Left cardiac atrium (tissue), 4 donors: ENCODE measurements around the gene CCNI. TPM values are rescaled to one million over a fixed set of nuclear protein-coding genes. Genes with fewer than 3 reads are reported as not detected.
A peak's percentile ranks its signal among the peaks of the same experiment; 100 is the strongest.

ENCODE experiments used
- ATAC-seq, 2 donors: fragments of 200-7000 bp; cut with Tn5 transposase; one replicate each; pipeline ENCODE4 v1.9.1; 2020; ENCODE audit warnings: mild to moderate bottlenecking in 2 of 2, moderate library complexity in 2 of 2
- DNase-seq: peaks from one replicate; pipeline ENCODE4 v3.0.0-alpha.2; 2020
- intact Hi-C, 2 donors: fragments of 100-400 bp; cut with DNase I; formaldehyde crosslinking; loops; one replicate each; pipeline versions ENCODE4 v1.14.1 to v1.15.1; 2022 to 2023
- total RNA-seq, 2 donors: library from RNA; stranded (reverse); fragmentation: NEBNext Ultra II Directional; extraction: Animal tissue kit (Norgen Biotek cat#: 25700); gene quantifications; one replicate each; pipeline ENCODE4 v1.2.1, GENCODE V29; 2021
- donor health status: DM: no; HTN: yes; CAD: no.
- donor health status: DM: no; HTN: yes; CAD: no; lungs with severe emphysema.
- donor health status: DM: yes; HTN: yes; CAD: no.
- donor health status: Dilated cardiomyopathy.

CCNI gene
- total RNA-seq, 2 donors from 2014 or later: 255 to 307 TPM

DNA sequence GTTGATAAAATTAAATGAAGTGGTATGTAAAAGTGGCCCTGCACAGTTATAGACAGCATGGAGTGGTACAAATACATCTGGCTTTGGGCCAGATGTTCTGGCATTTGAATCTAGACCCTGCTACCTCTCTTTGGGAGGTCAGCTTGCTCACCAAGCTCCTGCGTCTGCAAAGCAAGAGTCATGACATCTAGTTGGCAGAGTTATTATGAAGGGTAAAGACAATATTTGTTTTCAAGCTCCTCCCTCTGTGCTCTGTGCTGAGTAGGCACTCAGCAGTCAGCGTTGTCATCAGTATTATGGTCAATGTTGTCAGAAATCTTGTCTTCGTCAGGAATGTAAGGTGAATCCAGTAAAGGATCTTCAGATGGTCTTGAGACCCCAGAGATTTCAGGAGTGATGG, 55.8 kb downstream of the CCNI start:
- ATAC-seq: no peak
- no peak for DNase-seq
- intact Hi-C loops: no loop called here

DNA sequence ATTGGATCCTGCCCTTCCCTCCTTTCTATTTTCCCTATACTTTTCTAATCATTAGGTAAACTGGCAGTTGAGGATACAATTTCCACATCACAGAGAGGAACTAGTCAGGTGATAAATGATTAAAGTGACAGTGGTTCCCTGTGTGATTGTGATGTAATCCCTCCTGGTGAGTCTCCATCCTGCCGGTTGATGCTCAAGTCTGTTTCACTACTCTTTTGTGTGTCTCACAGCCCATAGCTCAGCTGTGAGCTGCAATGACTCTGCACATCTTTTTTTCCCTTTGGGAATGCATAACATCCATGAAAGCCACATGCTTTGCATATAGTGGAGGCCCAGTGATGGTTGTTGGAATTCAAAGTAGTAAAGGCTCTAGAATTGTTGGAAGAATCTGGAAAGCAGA, 60.4 kb downstream of the CCNI start:
- ATAC-seq: no peak
- intact Hi-C loops: no loop called here

DNA sequence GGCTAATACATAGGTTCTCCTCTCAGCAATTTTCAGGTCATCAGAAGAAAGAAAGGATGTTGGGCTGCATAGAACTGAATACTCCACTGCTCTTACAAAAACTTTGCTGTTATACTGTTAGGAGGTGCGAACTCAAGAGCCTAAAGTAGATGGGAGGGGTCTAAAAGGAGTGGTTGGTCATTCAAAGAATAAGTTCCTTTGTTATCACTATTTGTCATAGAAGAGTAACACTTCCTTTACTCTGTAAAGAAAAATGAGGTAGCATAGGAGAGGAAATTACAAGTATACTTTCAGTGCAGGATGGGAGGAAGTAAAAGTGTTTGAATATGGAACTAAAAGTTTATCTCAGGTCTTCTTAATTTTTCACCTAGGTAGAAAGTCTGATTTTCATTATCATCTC, 61.5 kb downstream of the CCNI start:
- DNase-seq: no peak
- no peak for ATAC-seq
- intact Hi-C loops: no loop called here

More for the DNA sequence above, 60.4 kb downstream of the CCNI start:
- DNase-seq: no peak

DNA sequence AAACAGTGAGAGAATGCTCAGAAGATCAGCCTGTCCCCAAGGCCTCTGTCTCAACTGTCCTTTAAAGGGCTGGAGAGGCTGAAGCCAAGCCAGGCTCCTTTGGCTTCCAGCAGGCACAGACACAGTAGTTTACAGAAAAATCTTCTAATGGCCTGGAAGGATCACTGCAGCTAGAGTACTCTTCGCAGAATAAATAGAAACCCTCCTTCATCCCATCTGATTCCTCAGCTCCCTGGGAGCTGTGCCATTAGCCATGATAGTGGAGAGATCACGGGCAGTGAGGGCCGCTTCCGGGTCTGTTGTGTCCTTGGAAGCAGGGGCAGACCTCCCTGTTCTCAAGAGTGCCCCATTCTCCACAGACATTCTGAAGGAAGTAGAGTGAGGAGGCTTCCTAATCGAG, 63.1 kb downstream of the CCNI start:
- peak; percentile 62 for DNase-seq
- intact Hi-C loops: no loop called here
- ATAC-seq: peak; percentile 77 to 93

DNA sequence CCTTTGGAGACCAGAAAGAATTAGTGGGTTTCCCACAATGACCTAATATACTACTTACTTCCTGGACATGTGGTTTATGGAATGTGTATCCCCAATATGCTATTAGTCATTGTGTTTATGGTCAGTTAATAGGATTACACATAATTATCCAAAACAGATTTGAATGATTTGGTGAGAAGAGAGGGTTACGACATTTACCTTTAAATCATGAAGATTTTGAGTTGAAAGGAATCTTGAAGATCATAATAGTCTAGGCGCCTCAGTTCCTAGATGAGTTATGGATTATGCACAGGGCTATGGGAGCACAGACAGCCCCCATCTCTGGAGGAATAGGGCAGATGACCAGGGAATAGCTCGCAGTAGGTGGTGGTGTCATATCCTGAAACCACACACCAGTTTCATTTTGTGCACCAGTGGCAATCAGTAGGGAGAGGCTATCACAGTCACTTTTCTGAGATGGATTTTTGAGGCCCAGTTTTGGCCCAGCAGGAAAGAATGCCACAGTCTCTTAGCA, 64.9 kb downstream of the CCNI start:
- no peak for ATAC-seq
- intact Hi-C loops: no loop called here
- DNase-seq: no peak

DNA sequence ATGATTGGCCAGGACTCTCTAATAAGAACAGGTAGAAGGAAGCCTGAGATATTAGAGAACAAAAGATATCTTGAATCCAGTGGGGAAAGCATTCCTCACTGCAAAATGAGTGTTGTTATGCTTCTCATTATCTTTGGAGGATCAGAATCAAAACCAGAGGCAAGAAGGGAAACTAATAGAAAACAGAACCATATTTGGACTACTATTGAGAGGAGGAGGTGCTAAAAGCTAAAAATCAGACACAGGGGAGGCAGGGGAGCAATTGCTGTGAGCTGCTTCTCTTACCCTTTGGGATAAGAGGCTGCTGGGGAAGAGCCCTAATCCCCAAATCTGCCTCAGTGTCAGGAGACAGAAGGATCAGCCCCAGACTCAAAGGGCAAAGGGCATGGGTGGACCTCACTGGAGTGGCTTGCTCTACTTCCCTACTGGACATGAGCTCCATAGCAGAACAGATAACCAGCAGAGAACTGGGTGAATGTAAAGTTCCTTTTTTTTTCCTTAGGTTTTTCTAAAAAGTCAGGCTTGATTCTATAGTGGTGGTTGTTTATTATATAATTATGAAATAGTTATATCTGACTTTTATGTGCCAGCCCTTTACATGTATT, 66.2 kb downstream of the CCNI start:
- DNase-seq (no peak), ATAC-seq (no peak)
- intact Hi-C loops: no loop called here

DNA sequence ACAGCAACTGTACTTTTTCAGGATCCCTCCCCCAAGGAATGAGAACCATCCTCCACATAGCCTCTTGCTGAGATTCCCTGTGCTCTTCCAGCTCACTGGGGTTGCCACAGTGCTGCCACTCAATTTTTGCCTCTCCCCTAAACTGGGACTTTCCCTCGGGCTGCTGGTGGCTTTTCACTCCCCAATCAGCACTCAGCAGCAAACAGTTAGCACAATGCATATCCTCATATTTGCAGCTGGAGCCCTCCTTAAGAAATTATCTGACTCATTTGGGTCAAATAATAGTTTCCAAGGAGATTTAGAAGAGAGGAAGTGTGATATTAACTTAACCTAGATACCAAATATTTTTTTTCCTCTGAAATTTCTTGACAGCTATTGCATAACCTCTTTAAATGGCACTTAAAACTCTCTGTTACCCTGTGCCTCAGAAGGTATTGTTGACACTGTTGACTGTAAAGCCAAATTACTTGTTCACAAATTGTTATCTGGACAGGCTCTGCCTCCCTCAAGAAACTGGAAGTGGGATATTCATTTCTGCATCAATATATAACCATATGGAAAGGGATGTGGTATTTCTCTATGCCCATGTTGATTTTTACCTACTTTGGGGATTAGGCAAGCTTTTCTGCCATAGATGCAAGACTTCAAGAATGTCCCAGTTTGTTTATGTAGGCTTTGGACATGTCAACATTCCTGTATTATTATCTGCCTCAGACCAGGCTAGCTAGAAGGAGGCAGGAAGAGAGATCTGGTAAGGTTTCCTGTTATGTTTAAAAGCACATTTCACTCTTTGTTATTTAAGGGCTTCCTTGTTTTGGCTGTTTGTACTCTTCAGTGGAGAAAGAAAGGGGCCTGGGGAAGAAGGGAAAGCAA, 68.2 kb downstream of the CCNI start:
- DNase-seq (peak; percentile 47), ATAC-seq (peak; percentile 80 to 91)
- intact Hi-C loops: no loop called here

DNA sequence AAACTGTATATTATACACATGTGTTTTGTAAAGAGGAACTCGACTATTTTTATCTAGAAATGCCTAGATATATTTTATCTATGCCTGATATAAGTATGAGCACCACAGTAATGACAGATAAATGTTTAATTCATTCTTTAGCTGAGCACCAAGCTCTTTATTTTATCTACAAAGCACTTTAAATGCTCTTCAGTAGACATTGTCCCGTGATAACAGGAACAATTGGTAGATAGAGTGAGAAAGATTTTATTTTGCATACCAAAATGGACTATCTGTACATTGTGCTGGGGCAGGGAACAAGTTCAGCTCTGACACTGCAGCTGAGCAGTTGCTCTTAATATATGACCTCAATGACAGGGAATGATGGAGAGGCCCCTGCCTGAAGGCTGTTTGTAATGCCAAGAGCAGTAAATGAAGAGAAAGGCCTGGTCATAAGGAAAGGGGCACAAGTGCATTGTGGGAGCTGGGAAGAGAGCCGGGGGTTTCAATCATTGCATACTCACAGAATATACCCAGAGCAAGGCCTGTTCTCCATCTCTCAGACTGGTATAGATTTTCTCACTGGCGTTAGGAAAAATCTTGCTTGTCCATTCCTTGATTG, 68.9 kb downstream of the CCNI start:
- no peak for ATAC-seq
- DNase-seq: no peak
- intact Hi-C loops: no loop called here

DNA sequence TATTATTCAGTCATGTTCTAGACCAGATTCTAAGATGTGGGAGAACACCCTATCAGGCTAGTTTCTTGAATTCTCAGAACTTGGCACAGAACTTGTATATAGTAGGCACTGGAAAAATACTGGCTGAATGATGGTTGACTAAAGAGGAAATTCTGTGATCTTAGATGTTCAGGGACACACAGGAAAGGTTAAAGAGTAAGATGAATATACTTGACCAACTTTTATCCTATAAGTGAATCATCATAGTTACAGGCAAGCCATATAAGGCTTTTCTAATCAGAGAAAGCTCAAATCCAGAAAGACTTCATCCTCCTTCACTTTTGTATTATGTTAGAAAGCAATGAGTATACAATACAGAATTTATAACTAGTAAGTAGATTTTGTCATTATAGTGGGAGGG, 72.4 kb downstream of the CCNI start:
- intact Hi-C loops: no loop called here
- no peak for ATAC-seq
- no peak for DNase-seq

DNA sequence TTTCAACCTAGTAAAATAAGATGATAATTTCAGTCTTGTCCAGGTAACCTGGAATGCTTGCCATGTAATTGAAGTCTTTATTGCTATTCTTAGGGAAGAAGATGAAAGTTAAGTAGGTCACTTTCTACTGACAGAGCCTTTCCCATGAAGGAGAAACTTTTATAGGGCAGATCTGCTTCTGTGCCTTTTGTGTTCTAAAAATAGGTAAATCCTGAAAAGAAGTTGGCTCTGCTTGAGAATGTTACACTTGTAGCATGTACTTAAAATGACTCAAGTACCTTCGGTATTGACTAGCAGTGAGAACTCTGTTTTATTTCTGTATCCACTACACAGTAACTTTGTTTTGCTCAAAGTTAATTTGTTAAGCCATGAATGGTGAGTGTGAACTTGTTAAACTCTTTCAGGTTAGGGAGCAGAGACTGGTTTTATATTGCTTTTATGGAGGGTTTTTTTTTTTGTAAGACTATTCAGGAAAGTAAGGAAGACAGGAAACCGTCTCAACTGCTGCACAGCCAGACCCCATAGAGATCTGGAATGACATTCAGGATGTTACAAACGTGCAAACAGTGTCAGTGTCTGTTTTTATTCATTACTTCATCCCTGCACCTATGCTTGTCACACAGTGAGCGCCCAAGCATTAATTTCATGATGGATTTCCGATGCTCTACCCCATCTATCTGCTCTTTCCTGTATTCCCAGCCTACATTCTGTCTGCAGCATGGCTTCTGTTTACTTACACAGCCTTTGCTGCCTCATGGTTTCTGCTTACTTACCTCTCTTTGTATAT, 73.3 kb downstream of the CCNI start:
- intact Hi-C loops: no loop called here
- no peak for DNase-seq

DNA sequence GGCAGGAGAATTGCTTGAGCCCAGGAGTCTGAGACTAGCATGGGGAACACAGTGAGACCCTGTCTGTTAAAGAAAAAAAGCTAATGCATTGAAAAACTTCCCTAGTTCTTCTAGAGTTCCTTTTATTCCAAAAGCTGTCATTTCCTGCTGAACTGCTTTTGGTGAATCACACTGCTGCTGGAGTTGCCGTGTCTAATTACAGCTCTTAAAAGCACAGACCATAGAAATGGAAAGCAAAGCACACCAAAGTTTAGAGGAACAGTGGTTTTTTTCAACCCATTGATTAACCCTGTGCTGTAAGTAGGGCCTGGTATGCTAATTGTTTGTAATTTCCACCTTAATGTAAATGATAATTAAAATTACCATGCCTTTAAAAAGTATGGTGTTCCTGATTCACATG, 73.9 kb downstream of the CCNI start:
- peak in 1 of 2 donors; percentile 44 for ATAC-seq
- intact Hi-C loops: no loop called here
- no peak for DNase-seq

More for the DNA sequence above, 73.3 kb downstream of the CCNI start:
- peak; percentile 34 to 35 for ATAC-seq

DNA sequence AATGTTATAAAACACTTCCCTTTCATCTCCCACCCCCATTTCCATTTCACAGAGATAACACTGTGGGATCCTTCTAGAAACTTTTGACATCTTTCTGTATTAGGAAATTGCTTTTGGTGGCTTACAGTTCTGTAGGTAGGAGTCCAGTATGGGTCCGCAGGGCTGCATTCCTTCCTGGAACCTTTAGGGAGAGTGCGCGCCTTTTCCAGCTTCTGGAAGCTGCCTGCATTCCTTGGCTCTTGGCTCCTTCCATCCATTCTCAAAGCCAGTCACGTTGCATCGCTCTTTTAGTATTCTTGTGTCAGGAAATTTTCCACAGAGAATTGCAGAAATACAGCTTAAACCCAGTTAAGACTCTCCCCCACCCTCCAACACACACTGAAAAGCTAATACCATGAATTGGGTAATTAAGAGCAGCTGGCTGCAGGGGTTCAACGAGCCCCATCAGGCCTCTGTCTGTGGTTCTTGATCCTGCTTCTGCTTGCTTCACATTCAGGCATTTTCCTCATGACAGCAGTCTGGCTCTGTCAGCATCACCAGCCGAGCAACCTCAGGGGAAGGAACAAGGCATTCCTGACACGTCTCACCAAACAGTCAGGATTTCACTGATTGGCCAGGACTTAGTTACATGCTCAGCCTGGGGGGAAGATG, 77.4 kb downstream of the CCNI start:
- intact Hi-C loops: no loop called here
- ATAC-seq (peak; percentile 23 to 82), DNase-seq (no peak)

DNA sequence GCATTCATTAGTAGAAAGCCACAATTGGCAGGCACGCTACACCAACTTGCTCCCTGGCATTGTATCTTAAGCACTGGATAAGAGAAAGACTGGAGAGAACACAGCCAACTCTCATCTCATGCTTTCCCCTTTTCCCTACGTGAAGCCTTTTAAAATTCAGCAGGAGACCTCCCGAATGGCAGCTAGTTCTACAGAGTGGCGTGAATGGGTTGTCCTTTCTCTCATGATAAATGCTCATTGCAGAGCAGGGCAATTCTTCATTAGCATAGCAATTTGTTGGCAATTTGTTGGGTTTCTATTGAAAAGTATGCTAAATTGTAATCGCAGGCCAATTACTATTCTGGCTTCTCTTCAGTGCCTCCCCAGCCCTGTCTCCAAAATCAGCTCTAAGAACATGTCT, 78.3 kb downstream of the CCNI start:
- ATAC-seq (no peak), DNase-seq (no peak)
- intact Hi-C loops: no loop called here

Other genes starting within 250 kb of the CCNI start
- gene SOWAHB, start 177.8 kb downstream of the CCNI start, total RNA-seq: not detected
- 10 to 100 TPM; 59.6 to 65.6 TPM for gene SEPTIN11, start 126.2 kb downstream of the CCNI start, total RNA-seq
- gene CCNG2, start 81.2 kb upstream of the CCNI start, total RNA-seq: 10 to 100 TPM in 1 of 2 donors, 1 to 10 TPM in 1; 7.7 to 18.6 TPM